ENCODE data around the gene FEM1A.

DNA sequence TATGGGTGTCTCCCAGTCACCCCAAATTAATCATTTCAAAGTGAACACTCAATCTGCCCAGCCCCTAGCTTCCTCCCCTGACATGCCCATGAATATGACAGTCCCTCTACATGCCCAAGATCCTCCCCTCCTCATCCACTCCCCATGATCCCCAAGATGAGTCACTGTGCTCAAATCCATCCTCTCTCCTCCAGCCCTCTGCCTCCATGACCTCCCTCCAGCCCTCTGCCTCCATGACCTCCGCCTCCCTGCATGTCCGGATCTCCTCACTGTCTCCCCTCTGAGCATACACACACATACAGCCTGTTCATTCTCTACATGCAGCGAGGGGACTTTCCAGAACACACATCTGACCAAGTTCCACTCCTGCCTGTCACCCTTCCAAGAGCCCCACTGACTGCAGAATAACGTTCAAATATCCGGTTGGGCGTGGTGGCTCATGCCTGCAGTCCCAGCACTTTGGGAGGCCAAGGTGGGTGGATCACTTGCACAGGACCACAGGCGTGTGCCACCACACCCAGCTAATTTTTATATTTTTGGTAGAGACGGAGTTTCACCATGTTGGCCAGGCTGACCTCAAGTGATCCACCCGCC lies 18.4 kb upstream of the FEM1A start:
- TF ChIP-seq POLR2A (IDR thresholded peaks at IDR 0.05) (no peak), CTCF (IDR thresholded peaks at IDR 0.05) (no peak)

All from heart left ventricle (tissue), 13 donors.